AG04450 (cell line): ENCODE results near the gene SAA4. TPM values are rescaled to one million over a fixed set of nuclear protein-coding genes. Genes with fewer than 3 reads are reported as not detected.
"Not testable (repeated sequence)": the region's sequence is repeated elsewhere in the genome, so short reads cannot be mapped to it uniquely, and the experiment has no call there.

Source experiments
- CTCF ChIA-PET: fragments of 300-600, 350-600 bp; formaldehyde crosslinking; extraction: SDS; loops from one replicate; lab custom pipeline; 2022; ENCODE audit warnings: antibody characterized with exemption, inconsistent platforms; lab: Charles Lee
- POLR2A ChIA-PET: fragments of 350-600 bp; formaldehyde crosslinking; extraction: SDS; loops from one replicate; lab custom pipeline; 2021; ENCODE audit warnings: antibody characterized with exemption, inconsistent platforms; lab: Yijun Ruan, JAX
- DNase-seq: peaks from one replicate; pipeline ENCODE4 v3.0.0-alpha.2; 2011; ENCODE audit warnings: low read depth, low spot score
- H3K27ac ChIP-seq: one replicate; pipeline ENCODE4 v1.5.1; 2012; ENCODE audit warnings: low read depth, low read length, control low read depth
- H3K27me3 ChIP-seq: one replicate; pipeline ENCODE4 v1.6.0; 2012; ENCODE audit warnings: low read length; ENCODE audit not compliant: control insufficient read depth, insufficient read depth
- H3K4me3 ChIP-seq: 2 replicates; pipeline ENCODE4 v1.5.1; 2011; ENCODE audit warnings: mild to moderate bottlenecking, low read depth, low read length, control low read depth
- H3K9me3 ChIP-seq: 2 replicates; pipeline ENCODE4 v1.5.1; 2012; ENCODE audit warnings: low read length; ENCODE audit not compliant: control insufficient read depth, insufficient read depth
- polyA plus RNA-seq: library from polyadenylated mRNA; depleted of rRNA; stranded (reverse); fragments of >200 nt; gene quantifications from 2 replicates; pipeline ENCODE4 v1.2.3, GENCODE V29; 2011
- TF ChIP-seq, protein P1 (sequence below): IDR thresholded peaks from 2 replicates; pipeline ENCODE4 v1.5.1; 2011; ENCODE audit warnings: low read depth, low read length, control low read depth, inconsistent platforms

SAA4 gene
- polyA plus RNA-seq, 1 experiment: not detected

DNA sequence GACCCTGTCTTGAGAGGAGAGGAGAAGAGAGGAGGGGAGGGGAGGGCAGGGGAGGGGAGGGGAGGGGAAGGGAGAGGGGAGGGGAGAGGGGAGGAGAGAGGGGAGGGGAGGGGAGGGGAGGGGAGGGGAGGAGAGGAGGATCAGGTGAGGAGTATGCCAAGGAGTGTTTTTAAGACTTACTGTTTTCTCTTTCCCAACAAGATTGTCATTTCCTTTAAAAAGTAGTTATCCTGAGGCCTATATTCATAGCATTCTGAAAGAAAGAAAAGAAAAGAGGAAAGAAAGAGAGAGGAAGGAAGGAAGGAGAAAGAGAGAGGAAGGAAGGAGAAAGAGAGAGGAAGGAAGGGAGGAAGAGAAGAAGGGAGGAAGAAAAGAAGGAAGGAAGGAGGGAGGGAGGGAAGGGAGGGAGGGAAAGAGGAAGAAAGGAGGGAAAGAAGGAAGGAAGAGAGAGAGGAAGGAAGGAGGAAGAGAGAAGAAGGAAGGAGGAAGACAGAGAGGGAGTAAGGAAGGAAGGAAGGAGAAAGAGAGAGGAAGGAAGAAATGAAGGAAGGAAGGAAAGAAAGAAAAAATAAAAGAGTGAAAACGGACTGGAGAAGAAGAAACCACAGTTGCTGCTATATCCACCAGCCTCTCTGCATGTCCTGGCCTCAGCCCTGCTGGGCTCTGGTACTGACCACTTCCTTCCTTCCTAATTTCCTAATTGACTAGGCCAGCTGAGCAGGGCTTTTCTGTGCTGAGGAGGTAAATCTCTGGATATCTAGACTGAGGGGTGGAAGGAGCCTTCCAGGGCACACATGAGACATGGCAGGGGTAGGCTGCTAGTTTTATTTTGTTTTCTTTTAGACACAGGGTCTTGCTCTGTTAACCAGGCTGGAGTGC, 28.3 kb upstream of the SAA4 start:
- H3K9me3 ChIP-seq: no peaks in the 10 kb centered on the region
- no peak overlapping the region for H3K27ac ChIP-seq
- no peak overlapping the region for H3K4me3 ChIP-seq
- ChIA-PET POLR2A (no interaction called here), CTCF (no interaction called here)
- no peak for DNase-seq
- TF ChIP-seq, protein P1, sequence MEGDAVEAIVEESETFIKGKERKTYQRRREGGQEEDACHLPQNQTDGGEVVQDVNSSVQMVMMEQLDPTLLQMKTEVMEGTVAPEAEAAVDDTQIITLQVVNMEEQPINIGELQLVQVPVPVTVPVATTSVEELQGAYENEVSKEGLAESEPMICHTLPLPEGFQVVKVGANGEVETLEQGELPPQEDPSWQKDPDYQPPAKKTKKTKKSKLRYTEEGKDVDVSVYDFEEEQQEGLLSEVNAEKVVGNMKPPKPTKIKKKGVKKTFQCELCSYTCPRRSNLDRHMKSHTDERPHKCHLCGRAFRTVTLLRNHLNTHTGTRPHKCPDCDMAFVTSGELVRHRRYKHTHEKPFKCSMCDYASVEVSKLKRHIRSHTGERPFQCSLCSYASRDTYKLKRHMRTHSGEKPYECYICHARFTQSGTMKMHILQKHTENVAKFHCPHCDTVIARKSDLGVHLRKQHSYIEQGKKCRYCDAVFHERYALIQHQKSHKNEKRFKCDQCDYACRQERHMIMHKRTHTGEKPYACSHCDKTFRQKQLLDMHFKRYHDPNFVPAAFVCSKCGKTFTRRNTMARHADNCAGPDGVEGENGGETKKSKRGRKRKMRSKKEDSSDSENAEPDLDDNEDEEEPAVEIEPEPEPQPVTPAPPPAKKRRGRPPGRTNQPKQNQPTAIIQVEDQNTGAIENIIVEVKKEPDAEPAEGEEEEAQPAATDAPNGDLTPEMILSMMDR: no peak
- H3K27me3 ChIP-seq: peaks cover 4% of the 10 kb centered on the region

DNA sequence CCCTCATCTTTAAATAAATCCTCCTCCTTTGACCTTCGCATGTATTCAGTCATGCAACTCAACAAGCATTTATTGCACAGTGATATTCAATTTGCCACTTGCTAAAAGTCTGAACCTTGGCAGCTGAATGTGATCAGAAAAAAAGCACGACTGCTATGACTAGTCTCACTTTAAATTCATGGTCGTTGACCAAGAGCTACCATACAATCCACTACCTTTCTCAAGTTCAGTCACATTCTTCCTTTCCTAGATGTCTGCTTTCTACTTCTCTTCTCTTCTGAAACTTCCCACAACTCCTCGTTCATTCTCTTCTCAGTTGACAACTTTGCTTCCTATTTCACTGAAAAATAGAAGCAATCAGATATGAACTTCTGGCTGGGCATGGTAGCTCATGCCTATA, 27.4 kb upstream of the SAA4 start:
- CTCF ChIA-PET: no interaction called here
- no peaks in the 10 kb centered on the region for H3K9me3 ChIP-seq
- TF ChIP-seq, protein P1: no peak

DNA sequence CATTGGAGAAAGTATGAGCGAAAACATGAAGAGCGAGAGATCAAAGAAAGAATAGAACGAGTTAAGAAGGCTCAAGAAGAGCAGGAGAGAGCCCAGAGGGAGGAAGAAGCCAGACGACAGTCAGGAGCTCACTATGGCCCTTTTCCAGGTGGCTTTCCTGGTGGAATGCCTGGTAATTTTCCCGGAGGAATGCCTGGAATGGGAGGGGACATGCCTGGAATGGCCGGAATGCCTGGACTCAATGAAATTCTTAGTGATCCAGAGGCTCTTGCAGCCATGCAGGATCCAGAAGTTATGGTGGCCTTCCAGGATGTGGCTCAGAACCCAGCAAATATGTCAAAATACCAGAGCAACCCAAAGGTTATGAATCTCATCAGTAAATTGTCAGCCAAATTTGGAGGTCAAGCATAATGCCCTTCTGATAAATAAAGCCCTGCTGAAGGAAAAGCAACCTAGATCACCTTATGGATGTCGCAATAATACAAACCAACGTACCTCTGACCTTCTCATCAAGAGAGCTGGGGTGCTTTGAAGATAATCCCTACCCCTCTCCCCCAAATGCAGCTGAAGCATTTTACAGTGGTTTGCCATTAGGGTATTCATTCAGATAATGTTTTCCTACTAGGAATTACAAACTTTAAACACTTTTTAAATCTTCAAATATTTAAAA, 26.2 kb upstream of the SAA4 start:
- H3K4me3 ChIP-seq, DNase-seq, CTCF ChIA-PET, POLR2A ChIA-PET, H3K27ac ChIP-seq, H3K9me3 ChIP-seq, H3K27me3 ChIP-seq: not testable (repeated sequence)

More for the DNA sequence above, 27.4 kb upstream of the SAA4 start:
- no peak overlapping the region for H3K4me3 ChIP-seq
- no peak for DNase-seq
- POLR2A ChIA-PET: no interaction called here
- no peak overlapping the region for H3K27ac ChIP-seq
- H3K27me3 ChIP-seq: peaks cover 4% of the 10 kb centered on the region

DNA sequence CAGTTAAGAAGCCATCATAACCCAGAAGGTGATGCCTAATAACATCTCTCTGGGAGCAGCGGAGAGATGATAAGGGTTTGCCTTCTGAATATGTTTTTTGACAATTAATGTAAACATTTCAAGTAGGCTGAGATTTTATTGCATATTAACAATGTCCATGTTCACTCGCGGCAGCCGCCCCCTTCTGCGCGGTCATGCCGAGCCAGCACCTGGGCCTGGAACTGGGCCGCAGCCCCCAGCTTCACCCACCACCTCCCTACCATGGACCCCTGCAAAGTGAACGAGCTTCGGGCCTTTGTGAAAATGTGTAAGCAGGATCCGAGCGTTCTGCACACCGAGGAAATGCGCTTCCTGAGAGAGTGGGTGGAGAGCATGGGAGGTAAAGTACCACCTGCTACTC, 25.1 kb upstream of the SAA4 start:
- POLR2A ChIA-PET: no interaction called here
- H3K9me3 ChIP-seq: no peaks in the 10 kb centered on the region
- TF ChIP-seq, protein P1: no peak
- no peak for DNase-seq
- peaks cover 4% of the 10 kb centered on the region for H3K27me3 ChIP-seq
- CTCF ChIA-PET: no interaction called here
- H3K4me3 ChIP-seq: no peak overlapping the region
- no peak overlapping the region for H3K27ac ChIP-seq

GRCh38 chr11:18259259-18259658, 22.7 kb upstream of the SAA4 start:
- ChIA-PET CTCF (interaction anchor here (0.6 to 3.0 kb wide), 2 partner anchors 16 to 22 kb away, joined by 3 to 9 read pairs; no protein-coding TSS in a partner anchor), POLR2A (no interaction called here)
- no peak overlapping the region for H3K27ac ChIP-seq
- H3K4me3 ChIP-seq: no peak overlapping the region
- no peaks in the 10 kb centered on the region for H3K9me3 ChIP-seq
- no peaks in the 10 kb centered on the region for H3K27me3 ChIP-seq
- no peak for DNase-seq
- TF ChIP-seq, protein P1: no peak
